HG02840 (cell line): ENCODE data around the gene CRTC3.

Source experiments
- ATAC-seq: cut with Tn5 transposase; IDR thresholded peaks from one replicate; pipeline ENCODE4 v1.9.1; 2021; ENCODE audit warnings: mild to moderate bottlenecking, moderate library complexity, moderate number of reproducible peaks; ENCODE audit not compliant: unreplicated experiment, low FRiP score

The CRTC3 gene

GRCh38 chr15:90591524-90591923 is 61.8 kb downstream of the CRTC3 start:
- ATAC-seq = no peak

DNA sequence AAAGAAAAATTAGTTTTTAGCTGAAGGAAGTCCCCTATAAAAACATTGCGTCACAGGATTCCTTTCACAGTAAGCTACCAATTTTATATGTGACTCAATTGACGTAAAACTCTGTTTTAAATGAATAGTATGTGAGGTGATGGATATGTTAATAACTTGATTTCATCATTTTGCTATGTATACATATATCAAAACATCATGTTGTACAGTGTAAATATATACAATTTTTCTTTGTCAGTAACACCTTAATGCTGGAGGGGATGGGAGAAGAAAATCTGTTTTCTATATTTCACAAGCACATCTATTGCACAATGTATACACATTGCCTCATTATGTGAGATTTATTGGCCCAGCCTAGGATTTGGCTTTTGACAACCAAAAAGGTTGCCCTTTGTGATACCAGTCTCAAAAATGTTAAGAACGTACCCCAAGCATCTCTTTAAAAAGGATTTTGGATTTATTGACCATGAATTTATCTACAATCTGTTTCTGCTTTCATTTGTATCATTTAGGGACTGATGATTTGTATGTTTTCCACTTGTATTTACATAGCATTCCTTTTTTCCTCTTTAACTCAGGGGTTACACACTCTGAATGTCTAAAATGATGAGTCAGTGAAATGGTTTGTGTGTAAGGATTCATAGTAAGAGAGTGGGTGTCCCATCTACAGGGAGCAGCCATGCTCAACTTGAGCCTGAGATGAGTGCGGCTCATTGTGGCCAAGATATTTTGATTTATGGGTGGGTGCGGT is 62.6 kb downstream of the CRTC3 start:
- ATAC-seq = no peak

DNA sequence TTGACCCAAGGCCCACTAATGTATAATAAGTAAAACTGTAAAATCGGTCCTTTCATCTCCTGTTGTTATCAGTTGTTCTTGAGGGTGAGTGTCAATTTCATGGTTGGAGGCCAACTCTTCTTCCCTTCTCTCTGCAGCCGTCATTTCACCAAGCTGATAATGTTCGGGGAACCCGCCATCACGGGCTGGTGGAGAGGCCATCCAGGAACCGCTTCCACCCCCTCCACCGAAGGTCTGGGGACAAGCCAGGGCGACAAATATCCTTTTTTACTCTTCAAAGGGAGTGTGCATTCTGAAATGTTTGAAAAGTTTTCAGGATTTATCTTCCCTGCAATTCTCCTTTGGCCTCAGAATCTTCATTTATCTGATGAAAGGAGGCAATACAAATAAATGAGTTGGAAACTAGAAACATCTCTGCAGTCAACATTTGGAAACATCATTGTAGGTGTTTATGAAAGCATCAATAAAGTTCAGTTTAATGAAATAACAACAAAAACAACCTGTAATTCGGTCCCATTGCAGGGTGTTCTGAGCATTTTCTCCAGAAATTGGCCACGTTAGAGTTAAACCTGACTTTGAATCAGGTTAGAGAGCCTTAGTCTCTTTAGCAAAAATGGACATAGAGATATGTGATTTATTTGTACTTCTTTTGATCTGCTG is 63.9 kb downstream of the CRTC3 start:
- ATAC-seq = no peak

DNA sequence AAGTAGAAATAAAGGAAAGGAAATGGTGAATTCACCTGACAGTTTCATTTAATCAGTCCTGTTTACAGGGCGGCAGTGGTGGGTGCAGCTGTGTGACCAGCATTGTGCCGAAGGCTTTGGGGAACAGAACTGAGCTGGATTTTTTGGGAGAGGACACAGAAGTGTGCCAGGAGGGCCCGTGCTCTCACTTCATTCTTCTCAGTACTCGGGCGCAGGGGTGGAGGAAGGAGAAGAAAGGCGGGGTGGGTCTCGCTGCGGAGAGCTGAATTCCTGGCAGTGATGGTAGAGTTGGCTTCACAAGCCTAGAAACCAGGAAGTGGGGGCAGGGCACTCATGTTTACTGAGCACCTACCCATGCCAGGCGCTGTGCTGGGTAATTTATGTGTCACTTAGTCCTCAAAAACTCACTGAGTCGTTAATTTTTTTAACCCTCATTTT is 64.6 kb downstream of the CRTC3 start:
- ATAC-seq = no peak

DNA sequence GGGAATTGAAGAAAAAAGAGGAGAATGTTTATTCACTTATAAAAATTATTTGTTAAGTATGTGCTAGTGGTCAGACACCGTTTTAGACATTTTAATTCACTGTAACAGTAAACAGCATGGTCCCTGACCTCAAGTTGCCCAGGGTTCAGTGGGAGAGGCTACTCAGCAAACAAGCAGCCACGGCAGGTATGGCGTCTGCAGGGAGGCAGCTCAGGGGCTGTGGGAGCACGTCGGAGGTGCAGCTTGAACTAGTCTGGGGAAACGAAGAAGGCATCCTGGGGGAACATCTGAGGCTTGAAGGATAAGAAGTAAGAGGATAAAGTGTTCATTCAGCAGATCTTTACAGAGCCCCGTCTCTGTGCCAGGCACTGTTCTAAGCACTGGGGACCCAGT is 66.0 kb downstream of the CRTC3 start:
- no peak for ATAC-seq

GRCh38 chr15:90596943-90597342 is 67.2 kb downstream of the CRTC3 start:
- no peak for ATAC-seq

- peak; percentile 36 for ATAC-seq
Measured at GRCh38 chr15:90597577-90597976, 67.9 kb downstream of the CRTC3 start.

DNA sequence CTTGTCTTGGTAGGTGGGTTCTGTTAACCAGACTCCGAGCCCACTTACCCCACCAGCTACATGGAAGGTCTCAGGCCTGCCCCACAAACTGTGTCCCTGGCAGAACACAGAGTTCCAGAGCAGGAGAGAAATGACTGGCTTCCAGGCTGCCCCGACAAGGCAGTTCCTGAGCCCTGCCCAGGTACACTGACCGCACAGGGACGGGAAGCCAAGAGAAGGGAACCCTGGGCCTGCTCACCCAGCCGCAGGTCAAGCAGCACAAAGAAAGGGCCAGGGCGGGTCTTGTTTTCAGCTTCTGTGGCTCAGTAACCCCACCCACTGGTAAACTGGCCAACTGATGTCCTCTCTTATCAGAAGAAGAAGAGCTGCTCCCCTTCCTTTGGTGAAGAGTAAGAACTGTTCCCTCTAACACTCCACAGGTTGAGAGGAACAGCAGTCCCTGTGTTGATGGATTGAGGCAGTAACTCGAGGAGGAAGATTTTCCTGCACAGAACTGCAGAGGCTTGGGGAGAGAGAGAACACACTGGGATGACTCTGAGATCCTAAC is 68.4 kb downstream of the CRTC3 start:
- peak; percentile 32 for ATAC-seq

GRCh38 chr15:90598679-90599078 is 69.0 kb downstream of the CRTC3 start:
- no peak for ATAC-seq

DNA sequence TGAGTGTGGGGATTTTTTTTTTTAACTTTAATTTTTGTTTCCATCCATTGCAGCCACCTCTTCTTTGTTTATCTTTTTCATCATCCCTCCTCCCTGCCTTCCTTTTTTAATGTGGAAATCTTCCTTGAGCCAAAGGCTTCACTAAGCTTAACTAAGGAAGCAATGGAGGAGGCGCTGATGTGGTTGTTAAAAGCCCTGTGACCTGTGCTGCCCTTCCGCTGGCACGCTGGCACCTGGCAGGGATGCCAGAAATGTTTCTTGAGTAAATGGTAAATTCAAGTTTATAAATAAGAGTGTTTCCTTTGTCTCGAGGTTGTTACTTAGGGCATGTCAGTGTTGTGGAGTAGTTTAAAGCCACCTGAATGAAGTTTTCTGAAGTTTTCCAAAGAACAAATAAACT is 69.4 kb downstream of the CRTC3 start:
- ATAC-seq = no peak

GRCh38 chr15:90599644-90600043 is 69.9 kb downstream of the CRTC3 start:
- no peak for ATAC-seq

DNA sequence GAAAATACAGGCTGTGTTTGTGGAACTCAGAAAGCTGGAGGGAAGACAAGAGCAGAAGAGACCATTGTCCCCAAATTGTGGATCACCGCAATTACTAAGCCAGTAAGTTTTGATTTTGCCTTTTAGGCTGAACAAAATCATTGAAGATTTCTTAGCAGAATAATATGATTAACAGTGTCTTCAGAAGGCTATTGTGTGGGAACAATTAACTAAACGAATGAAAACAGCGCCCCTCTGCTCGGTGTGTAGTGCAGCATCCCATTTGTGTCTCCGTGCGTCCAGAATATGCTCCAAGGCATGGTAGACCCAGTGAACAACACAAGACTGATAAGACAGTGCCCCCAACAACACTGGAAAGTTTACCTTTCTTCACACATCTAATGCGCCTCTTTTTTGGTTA is 71.2 kb downstream of the CRTC3 start:
- ATAC-seq = no peak

GRCh38 chr15:90603893-90604292 is 74.2 kb downstream of the CRTC3 start:
- ATAC-seq = no peak

DNA sequence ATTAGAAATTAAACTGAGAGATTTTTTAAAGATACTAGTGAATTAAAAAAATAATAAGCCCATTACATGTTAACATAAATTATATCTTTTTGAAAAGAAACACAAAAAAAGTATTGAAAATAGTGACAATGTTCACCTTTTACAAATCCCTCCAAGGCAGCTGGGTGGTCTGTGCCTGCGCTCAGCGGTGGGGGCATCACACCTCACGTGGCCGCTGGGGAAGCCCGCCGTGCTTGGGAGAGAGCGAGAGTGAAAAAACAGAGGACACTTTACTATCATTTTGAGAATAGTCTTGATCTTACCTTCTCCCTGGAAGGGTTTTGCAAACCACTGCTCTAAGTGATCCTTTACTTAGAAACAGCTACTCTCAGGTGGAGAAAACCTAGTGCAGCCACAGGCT is 76.9 kb downstream of the CRTC3 start:
- no peak for ATAC-seq

GRCh38 chr15:90607361-90607760 is 77.6 kb downstream of the CRTC3 start:
- ATAC-seq = no peak

DNA sequence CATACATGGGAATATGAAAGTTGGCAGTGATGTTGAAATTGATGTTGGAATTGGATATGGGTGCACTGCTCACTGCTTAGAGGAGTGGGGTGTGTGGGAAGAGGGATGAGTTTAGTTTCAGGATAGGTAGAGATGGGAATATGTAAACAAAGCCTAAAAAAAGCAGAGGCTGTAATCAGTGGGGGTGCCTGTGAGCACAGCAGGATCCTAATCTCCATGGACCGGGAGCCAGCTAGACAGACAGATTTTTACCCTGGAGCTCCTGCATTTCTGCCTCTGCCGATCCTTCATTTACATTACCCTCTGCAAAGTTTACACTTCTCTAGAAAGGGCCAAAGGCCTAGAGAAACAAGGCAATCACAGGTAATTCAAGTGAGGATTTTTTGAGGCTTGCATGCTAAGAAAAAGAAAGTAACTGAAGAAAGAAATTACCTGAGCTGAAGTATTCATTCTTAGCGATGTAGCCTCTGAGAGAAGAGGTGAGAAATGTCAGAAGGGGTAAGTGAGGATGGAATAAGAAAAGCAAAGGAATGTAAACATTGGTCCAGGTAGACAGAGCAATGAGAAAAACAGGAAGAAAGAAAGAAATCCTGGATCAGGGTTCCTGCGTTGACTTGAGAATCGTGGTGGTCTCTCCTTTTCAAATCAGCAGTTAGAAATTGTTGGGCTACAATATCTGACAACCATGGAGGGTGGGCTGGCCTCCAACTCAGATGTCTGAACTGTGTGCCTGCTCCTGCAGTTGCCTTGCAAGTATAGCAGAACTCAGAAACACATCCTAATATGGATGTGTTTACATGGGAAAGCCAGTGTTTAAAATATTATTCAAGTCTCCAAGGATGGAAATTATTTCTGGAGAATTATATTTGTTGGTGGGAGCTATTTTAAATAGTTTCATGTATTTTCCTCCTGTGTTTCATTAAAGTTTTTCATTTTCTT is 79.8 kb downstream of the CRTC3 start:
- ATAC-seq = no peak

- ATAC-seq = no peak
Measured at GRCh38 chr15:90610190-90610589, 80.5 kb downstream of the CRTC3 start.

DNA sequence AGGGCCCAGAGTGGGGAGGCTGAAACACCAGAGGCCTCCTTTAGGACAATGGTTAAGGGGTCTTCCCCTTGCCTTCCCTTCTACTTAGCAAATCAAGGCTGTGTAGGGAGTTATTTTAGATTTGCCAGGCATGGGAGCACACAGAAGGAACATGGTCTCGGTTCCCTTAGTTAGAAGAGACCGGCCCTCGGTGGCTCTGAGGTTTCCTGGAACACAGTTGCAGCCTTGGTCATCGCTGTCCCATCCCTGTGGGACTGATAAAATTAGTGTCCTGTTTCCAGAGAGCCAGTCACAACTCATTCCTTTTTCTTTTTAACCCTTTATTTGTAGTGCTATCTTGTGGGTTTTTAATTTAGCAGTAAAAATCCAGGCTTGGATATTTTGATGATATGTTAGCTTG is 81.4 kb downstream of the CRTC3 start:
- ATAC-seq = no peak

DNA sequence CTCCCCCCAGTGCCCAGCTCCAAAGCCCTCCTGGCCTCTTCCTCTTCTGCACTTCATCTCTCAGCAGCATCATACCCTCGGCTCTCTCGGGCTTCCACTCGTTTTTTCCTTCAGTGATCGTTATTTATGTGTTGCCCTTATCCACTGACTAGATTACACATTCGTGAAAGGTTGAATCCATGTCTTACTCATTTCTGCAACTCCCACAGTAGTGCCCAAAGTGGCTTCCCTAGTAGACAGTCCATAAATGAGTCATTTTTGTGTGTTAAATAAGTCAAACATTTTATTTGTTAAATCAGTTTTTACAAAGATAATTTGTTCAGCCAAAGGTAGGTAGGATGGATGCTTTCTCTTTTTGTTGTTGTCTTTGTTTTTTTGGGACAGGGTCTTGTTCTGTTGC is 87.4 kb downstream of the CRTC3 start:
- ATAC-seq = no peak

DNA sequence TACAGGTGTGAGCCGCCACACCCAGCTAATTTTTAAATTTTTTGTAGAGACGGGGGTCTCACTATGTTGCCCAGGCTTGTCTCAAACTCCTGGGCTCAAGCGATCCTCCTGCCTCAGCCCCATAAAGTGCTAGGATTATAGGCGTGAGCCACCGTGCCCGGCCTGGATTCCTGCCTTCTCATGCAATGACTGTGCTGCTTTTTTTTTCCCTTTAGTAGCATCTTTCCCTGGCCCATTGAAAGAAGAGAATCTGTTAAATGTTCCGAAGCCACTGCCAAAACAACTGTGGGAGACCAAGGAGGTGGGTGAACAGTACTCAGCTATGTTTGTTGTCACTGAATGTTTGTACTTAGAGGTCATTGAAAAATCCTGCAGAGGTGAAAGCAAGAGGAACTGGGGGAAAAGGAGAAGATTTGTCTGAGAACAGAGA is 88.0 kb downstream of the CRTC3 start:
- ATAC-seq = no peak
